SK-N-SH treated with all-trans-retinoic acid at 6 μM for 48 hours (cell line): Measurements from ENCODE around the gene CST11.

Experiments
- ATAC-seq: fragments of 200-7000 bp; cut with Tn5 transposase; 3 replicates; pipeline ENCODE4 v1.9.1; 2020; ENCODE audit warnings: mild to moderate bottlenecking, moderate library complexity
- ARNTL ChIP-seq: fragments of 450-650 bp; formaldehyde crosslinking; IDR thresholded peaks from 2 replicates; pipeline ENCODE4 v1.5.0; 2020; ENCODE audit warnings: low read depth, mild to moderate bottlenecking, moderate library complexity, borderline replicate concordance
- BACH2 ChIP-seq: fragments of 250-450 bp; sonication (Bioruptor Pico); IDR thresholded peaks from 2 replicates; pipeline ENCODE4 v1.9.0; 2021; ENCODE audit warnings: mild to moderate bottlenecking, borderline replicate concordance
- CSDC2 ChIP-seq: fragments of 250-450 bp; sonication (Bioruptor Pico); IDR thresholded peaks from 2 replicates; pipeline ENCODE4 v1.5.0; 2020; ENCODE audit warnings: mild to moderate bottlenecking, moderate library complexity
- ESRRG ChIP-seq: fragments of 250-450 bp; sonication (Bioruptor Pico); IDR thresholded peaks from 2 replicates; pipeline ENCODE4 v1.6.1; 2021; ENCODE audit warnings: mild to moderate bottlenecking
- GLIS3 ChIP-seq: fragments of 250-450 bp; sonication (Bioruptor Pico); IDR thresholded peaks from 2 replicates; pipeline ENCODE4 v1.5.0; 2020; ENCODE audit warnings: mild to moderate bottlenecking, moderate library complexity
- ISL1 ChIP-seq: fragments of 250-450 bp; sonication (Bioruptor Pico); IDR thresholded peaks from 2 replicates; pipeline ENCODE4 v2.1.2; 2022; ENCODE audit warnings: mild to moderate bottlenecking, moderate library complexity
- OSR1 ChIP-seq: fragments of 250-450 bp; sonication (Bioruptor Pico); IDR thresholded peaks from 2 replicates; pipeline ENCODE4 v1.8.0; 2022; ENCODE audit warnings: moderate library complexity, mild to moderate bottlenecking, inconsistent platforms
- PATZ1 ChIP-seq: fragments of 250-450 bp; sonication (Bioruptor Pico); IDR thresholded peaks from 2 replicates; pipeline ENCODE4 v1.8.0; 2020; ENCODE audit warnings: mild to moderate bottlenecking, moderate library complexity, borderline replicate concordance
- POU6F1 ChIP-seq: fragments of 250-450 bp; sonication (Bioruptor Pico); IDR thresholded peaks from 2 replicates; pipeline ENCODE4 v1.8.0; 2021; ENCODE audit warnings: low read depth, mild to moderate bottlenecking, moderate library complexity, borderline replicate concordance
- PPARA ChIP-seq: fragments of 250-450 bp; sonication (Bioruptor Pico); IDR thresholded peaks from 2 replicates; pipeline ENCODE4 v1.5.0; 2020; ENCODE audit warnings: mild to moderate bottlenecking, borderline replicate concordance
- RARB ChIP-seq: fragments of 250-450 bp; sonication (Bioruptor Pico); IDR thresholded peaks from 2 replicates; pipeline ENCODE4 v1.8.0; 2021; ENCODE audit warnings: mild to moderate bottlenecking, moderate library complexity
- SNAI2 ChIP-seq: fragments of 250-450 bp; sonication (Bioruptor Pico); IDR thresholded peaks from 2 replicates; pipeline ENCODE4 v1.5.0; 2020; ENCODE audit warnings: mild to moderate bottlenecking, moderate library complexity
- TOX ChIP-seq: fragments of 250-450 bp; sonication (Bioruptor Pico); IDR thresholded peaks from 2 replicates; pipeline ENCODE4 v1.8.0; 2021; ENCODE audit warnings: mild to moderate bottlenecking, moderate library complexity, borderline replicate concordance
- TSHZ2 ChIP-seq: fragments of 250-450 bp; sonication (Bioruptor Pico); IDR thresholded peaks from 2 replicates; pipeline ENCODE4 v1.5.0; 2020; ENCODE audit warnings: mild to moderate bottlenecking, moderate library complexity
- ZC3H10 ChIP-seq: fragments of 250-450 bp; sonication (Bioruptor Pico); IDR thresholded peaks from 2 replicates; pipeline ENCODE4 v1.5.1; 2021; ENCODE audit warnings: mild to moderate bottlenecking, moderate library complexity
- ZFP3 ChIP-seq: fragments of 250-450 bp; sonication (Bioruptor Pico); IDR thresholded peaks from 2 replicates; pipeline ENCODE4 v1.5.0; 2020; ENCODE audit warnings: mild to moderate bottlenecking, moderate library complexity
- ZFP30 ChIP-seq: fragments of 450-650 bp; formaldehyde crosslinking; IDR thresholded peaks from 2 replicates; pipeline ENCODE4 v1.5.0; 2022; ENCODE audit warnings: mild to moderate bottlenecking, moderate library complexity
- ZNF565 ChIP-seq: fragments of 450-650 bp; formaldehyde crosslinking; conservative IDR thresholded peaks from 2 replicates; pipeline ENCODE4 v1.5.0; 2020; ENCODE audit warnings: low read depth, mild to moderate bottlenecking, moderate library complexity
- ZNF8 ChIP-seq: fragments of 450-650 bp; formaldehyde crosslinking; IDR thresholded peaks from 2 replicates; pipeline ENCODE4 v1.5.0; 2020; ENCODE audit warnings: mild to moderate bottlenecking, moderate library complexity

CST11 gene

GRCh38 chr20:23453549-23454543 lies 1.2 kb upstream of the CST11 start:
- no peak for ATAC-seq
- TF ChIP-seq ZFP3 (CRISPR knock-in tag) (no peak), POU6F1 (no peak), ESRRG (CRISPR knock-in tag) (no peak), RARB (CRISPR knock-in tag) (no peak), ZNF8 (CRISPR knock-in tag) (no peak), GLIS3 (no peak)
- TF ChIP-seq, all 23 proteins: peak for 0

DNA sequence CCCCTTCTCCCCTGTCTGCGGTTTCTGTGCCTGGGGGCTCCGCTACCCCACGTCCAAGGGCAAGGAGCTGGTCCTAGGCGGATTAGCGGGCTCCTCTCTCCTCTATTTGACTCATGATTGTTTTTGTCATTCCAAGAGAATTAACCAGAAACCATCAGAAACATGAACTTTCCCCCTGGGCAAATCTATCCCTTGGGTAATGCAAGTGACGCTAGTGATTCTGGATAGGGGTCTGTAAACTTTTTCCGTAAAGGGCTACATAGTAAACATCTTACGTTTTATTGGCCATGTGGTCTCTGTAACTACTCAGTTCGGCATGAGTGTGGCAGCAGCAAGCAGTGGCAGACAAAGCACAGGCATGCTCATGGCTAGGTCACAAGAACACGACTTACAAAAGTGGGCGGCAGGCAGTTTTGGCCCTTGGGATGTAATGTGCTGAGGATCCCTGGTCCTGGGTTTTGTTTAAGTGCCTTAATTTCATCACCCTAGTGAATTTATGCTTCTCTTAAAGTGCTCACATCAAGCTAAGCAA lies 654 bp downstream of the CST11 start:
- ATAC-seq, result no peak

More for the DNA sequence above, 654 bp downstream of the CST11 start:
- TF ChIP-seq PATZ1 (CRISPR knock-in tag), result no peak
- no peak for TF ChIP-seq PPARA
- TF ChIP-seq ZC3H10 (CRISPR knock-in tag), result no peak
- TF ChIP-seq ZNF565 (CRISPR knock-in tag), result no peak
- no peak for TF ChIP-seq SNAI2 (CRISPR knock-in tag)
- no peak for TF ChIP-seq ZNF8 (CRISPR knock-in tag)
- TF ChIP-seq GLIS3, result no peak
- no peak for TF ChIP-seq ZFP30 (CRISPR knock-in tag)
- no peak for TF ChIP-seq TSHZ2
- no peak for TF ChIP-seq ARNTL (CRISPR knock-in tag)
- no peak for TF ChIP-seq BACH2 (CRISPR knock-in tag)
- TF ChIP-seq CSDC2 (CRISPR knock-in tag), result no peak
- TF ChIP-seq OSR1, result no peak
- TF ChIP-seq POU6F1, result no peak
- no peak for TF ChIP-seq TOX (CRISPR knock-in tag)
- TF ChIP-seq RARB (CRISPR knock-in tag), result no peak
- no peak for TF ChIP-seq ZFP3 (CRISPR knock-in tag)
- no peak for TF ChIP-seq ISL1 (CRISPR knock-in tag)
